DOHH2 (cell line): ENCODE data around the gene SLC6A19.

Source experiments
- H3F3A ChIP-seq: fragments of 200-600 bp; sonication (generic), shearing (Covaris generic); 2 replicates; pipeline ENCODE4 v1.6.0; 2016; ENCODE audit warnings: antibody characterized with exemption, mild to moderate bottlenecking; ENCODE audit not compliant: control insufficient read depth, insufficient read depth
- H3K27ac ChIP-seq: fragments of 200-600 bp; sonication (generic); 2 replicates; pipeline ENCODE4 v1.5.1; 2014; ENCODE audit warnings: low read depth, mild to moderate bottlenecking, low read length, moderate library complexity
- H3K27me3 ChIP-seq: fragments of 200-600 bp; sonication (generic); 2 replicates; pipeline ENCODE4 v1.6.1; 2014; ENCODE audit warnings: mild to moderate bottlenecking, low read length, mixed read lengths; ENCODE audit not compliant: control insufficient read depth
- H3K36me3 ChIP-seq: fragments of 200-600 bp; sonication (generic); 2 replicates; pipeline ENCODE4 v1.6.1; 2014; ENCODE audit warnings: mild to moderate bottlenecking, low read length, moderate library complexity, mixed read lengths; ENCODE audit not compliant: control insufficient read depth
- H3K4me1 ChIP-seq: fragments of 200-600 bp; sonication (generic); 2 replicates; pipeline ENCODE4 v1.6.1; 2014; ENCODE audit warnings: mild to moderate bottlenecking, low read length, mixed read lengths; ENCODE audit not compliant: control insufficient read depth
- H3K4me2 ChIP-seq: fragments of 200-600 bp; sonication (generic); 2 replicates; pipeline ENCODE4 v1.6.0; 2014; ENCODE audit warnings: mild to moderate bottlenecking, low read length, moderate library complexity
- H3K4me3 ChIP-seq: fragments of 200-600 bp; sonication (generic); 2 replicates; pipeline ENCODE4 v1.5.1; 2014; ENCODE audit warnings: mild to moderate bottlenecking, low read length, mixed read lengths
- H3K79me2 ChIP-seq: fragments of 200-600 bp; sonication (generic); 2 replicates; pipeline ENCODE4 v1.6.1; 2014; ENCODE audit warnings: mild to moderate bottlenecking, low read length, mixed read lengths; ENCODE audit not compliant: control insufficient read depth
- H3K9me2 ChIP-seq: fragments of 200-600 bp; sonication (generic); replicated peaks from 2 replicates; pipeline ENCODE4 v1.6.1; 2014; ENCODE audit warnings: mild to moderate bottlenecking, low read length, mixed read lengths; ENCODE audit not compliant: control insufficient read depth
- H3K9me3 ChIP-seq: fragments of 200-600 bp; sonication (generic); 2 replicates; pipeline ENCODE4 v1.6.1; 2014; ENCODE audit warnings: antibody characterized with exemption, low read length, mixed read lengths; ENCODE audit not compliant: control insufficient read depth, insufficient read depth
- H4K20me1 ChIP-seq: fragments of 200-600 bp; sonication (generic); 2 replicates; pipeline ENCODE4 v1.6.0; 2014; ENCODE audit warnings: low read depth, mild to moderate bottlenecking, antibody characterized with exemption, low read length, moderate library complexity; ENCODE audit not compliant: control insufficient read depth, insufficient read depth
- CTCF ChIP-seq: fragments of 200-600 bp; sonication (generic); IDR thresholded peaks from one replicate; pipeline ENCODE4 v1.5.1; 2014; ENCODE audit warnings: antibody characterized with exemption, mild to moderate bottlenecking, low read depth, low read length; ENCODE audit not compliant: poor library complexity, severe bottlenecking
- EZH2phosphoT487 ChIP-seq: fragments of 200-600 bp; sonication (generic); IDR thresholded peaks from 2 replicates; pipeline ENCODE4 v1.6.1; 2017; ENCODE audit warnings: borderline replicate concordance, mild to moderate bottlenecking, antibody characterized with exemption, low read length, moderate library complexity, mixed read lengths

Gene SLC6A19

DNA sequence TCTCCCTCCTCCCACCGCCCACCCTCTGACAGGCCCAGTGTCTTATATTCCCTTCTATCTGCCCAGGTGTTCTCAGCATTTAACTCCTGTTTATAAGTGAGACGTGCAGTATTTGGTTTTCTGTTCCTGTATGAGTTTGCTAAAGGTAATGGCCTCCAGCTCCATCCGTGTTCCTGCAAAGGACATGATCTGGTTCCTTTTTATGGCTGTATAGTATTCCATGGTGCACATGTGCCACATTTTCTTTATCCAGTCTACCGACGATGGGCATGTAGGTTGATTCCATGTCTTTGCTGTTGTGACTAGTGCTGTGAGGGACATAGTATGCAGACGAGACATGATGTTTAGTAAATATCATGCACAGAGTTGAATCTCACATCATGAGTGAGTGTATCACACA is 7.0 kb upstream of the SLC6A19 start:
- no peaks in the 10 kb centered on the region for H4K20me1 ChIP-seq
- no peak overlapping the region for H3K4me3 ChIP-seq
- H3F3A ChIP-seq: no peaks in the 10 kb centered on the region
- no peaks in the 10 kb centered on the region for H3K27me3 ChIP-seq
- no peaks in the 10 kb centered on the region for H3K9me3 ChIP-seq
- H3K9me2 ChIP-seq: no peaks in the 10 kb centered on the region
- no peak for TF ChIP-seq CTCF
- TF ChIP-seq EZH2phosphoT487: no peak
- H3K4me2 ChIP-seq: no peak overlapping the region
- H3K27ac ChIP-seq: no peak overlapping the region
- H3K4me1 ChIP-seq: peaks cover 7% of the 10 kb centered on the region
- no peaks in the 10 kb centered on the region for H3K79me2 ChIP-seq
- no peaks in the 10 kb centered on the region for H3K36me3 ChIP-seq

DNA sequence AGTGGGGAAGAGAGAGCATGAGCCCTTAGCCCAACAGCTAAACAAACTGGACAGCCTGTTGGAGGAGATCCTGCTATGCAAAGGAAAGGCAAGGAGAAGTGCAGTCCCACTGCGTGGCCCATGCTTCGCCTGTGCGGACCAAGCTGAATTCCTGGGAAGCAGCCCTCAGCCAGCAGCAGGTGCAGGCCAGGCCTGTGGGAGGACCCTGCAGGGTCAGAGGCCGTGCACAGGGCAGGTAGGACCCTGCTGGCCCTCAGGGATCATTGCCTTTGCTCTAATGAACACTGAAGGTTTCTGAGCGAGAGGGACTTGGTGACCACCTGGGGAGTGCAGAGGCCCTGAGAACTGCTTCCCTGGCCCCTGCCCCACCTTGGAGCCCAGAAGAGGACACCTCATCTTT is 6.0 kb upstream of the SLC6A19 start:
- Histone ChIP-seq H3K36me3 (no peaks in the 10 kb centered on the region), H3K9me2 (no peaks in the 10 kb centered on the region), H3K9me3 (no peaks in the 10 kb centered on the region), H3K27me3 (no peaks in the 10 kb centered on the region), H3K79me2 (no peaks in the 10 kb centered on the region), H3K4me3 (no peak overlapping the region), H3F3A (no peaks in the 10 kb centered on the region), H3K4me2 (no peak overlapping the region), H3K27ac (no peak overlapping the region), H4K20me1 (no peaks in the 10 kb centered on the region), H3K4me1 (peaks cover 7% of the 10 kb centered on the region)
- TF ChIP-seq EZH2phosphoT487 (no peak), CTCF (no peak)

GRCh38 chr5:1195916-1196315 is 5.5 kb upstream of the SLC6A19 start:
- Histone ChIP-seq H3K4me2 (no peak overlapping the region), H4K20me1 (no peaks in the 10 kb centered on the region), H3F3A (no peaks in the 10 kb centered on the region), H3K27ac (no peak overlapping the region), H3K9me3 (no peaks in the 10 kb centered on the region), H3K9me2 (no peaks in the 10 kb centered on the region), H3K79me2 (no peaks in the 10 kb centered on the region), H3K4me3 (no peak overlapping the region), H3K36me3 (no peaks in the 10 kb centered on the region), H3K27me3 (no peaks in the 10 kb centered on the region), H3K4me1 (peaks cover 3% of the 10 kb centered on the region)
- TF ChIP-seq CTCF: no peak
- TF ChIP-seq EZH2phosphoT487: no peak

DNA sequence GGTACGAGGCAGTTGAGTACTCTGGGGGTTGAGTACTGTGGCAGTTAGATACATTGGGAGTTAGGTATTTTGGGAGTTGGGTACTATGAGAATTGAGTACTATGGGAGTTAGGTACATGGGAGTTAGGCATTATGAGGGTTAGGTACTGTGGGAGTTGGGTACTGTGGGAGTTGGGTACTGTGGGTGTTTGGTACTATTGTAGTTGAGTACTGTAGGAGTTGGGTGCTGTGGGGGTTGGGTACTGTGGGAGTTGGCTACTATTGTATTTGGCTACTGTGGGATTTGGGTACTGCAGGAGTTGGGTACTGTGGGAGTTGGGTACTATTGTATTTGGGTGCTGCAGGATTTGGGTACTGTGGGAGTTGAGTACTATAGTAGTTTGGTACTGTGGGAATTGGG is 4.8 kb upstream of the SLC6A19 start:
- H3K4me1 ChIP-seq: no peaks in the 10 kb centered on the region
- no peak overlapping the region for H3K27ac ChIP-seq
- no peaks in the 10 kb centered on the region for H3K79me2 ChIP-seq
- H3K4me2 ChIP-seq: no peak overlapping the region
- no peak for TF ChIP-seq CTCF
- no peak for TF ChIP-seq EZH2phosphoT487
- no peaks in the 10 kb centered on the region for H3K9me2 ChIP-seq
- no peaks in the 10 kb centered on the region for H3K27me3 ChIP-seq
- H3K4me3 ChIP-seq: no peak overlapping the region
- no peaks in the 10 kb centered on the region for H3K36me3 ChIP-seq
- no peaks in the 10 kb centered on the region for H3K9me3 ChIP-seq
- H4K20me1 ChIP-seq: no peaks in the 10 kb centered on the region
- H3F3A ChIP-seq: no peaks in the 10 kb centered on the region
